GM12892 (cell line): ENCODE measurements around the gene CDH4.

Experiments used
- POLR2A ChIP-seq: IDR thresholded peaks from 2 replicates; pipeline ENCODE4 v1.6.1; 2011; ENCODE audit warnings: low read depth, low read length, control low read depth
- POLR2AphosphoS5 ChIP-seq: IDR thresholded peaks from 2 replicates; pipeline ENCODE4 v1.6.1; 2011; ENCODE audit warnings: low read depth, low read length, control low read depth

DNA sequence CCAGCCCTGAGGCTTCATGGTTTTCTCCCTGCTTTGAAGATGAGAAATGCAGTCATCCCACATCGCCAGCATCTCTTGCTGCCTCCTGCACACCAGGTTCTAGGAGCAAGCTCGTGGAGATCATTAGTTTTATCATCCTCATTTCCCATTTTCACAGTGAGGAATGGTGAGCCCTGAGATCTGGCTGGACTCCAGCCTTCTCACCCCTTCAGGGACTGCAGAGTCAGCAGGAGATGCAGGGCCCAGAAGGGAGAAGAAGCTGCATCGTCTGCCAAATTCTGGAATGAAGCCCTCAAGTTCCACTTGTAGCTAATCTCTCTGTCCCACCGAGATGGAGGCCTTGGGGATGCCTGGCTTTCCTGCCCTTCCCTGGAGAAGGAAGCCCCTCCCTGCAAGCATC is 596.8 kb downstream of the CDH4 start:
- TF ChIP-seq POLR2A, result no peak
- TF ChIP-seq POLR2AphosphoS5, result no peak
